ENCODE results near the gene MAJIN.
"Not testable (repeated sequence)": the region's sequence is repeated elsewhere in the genome, so short reads cannot be mapped to it uniquely, and the experiment has no call there.

Gene MAJIN

DNA sequence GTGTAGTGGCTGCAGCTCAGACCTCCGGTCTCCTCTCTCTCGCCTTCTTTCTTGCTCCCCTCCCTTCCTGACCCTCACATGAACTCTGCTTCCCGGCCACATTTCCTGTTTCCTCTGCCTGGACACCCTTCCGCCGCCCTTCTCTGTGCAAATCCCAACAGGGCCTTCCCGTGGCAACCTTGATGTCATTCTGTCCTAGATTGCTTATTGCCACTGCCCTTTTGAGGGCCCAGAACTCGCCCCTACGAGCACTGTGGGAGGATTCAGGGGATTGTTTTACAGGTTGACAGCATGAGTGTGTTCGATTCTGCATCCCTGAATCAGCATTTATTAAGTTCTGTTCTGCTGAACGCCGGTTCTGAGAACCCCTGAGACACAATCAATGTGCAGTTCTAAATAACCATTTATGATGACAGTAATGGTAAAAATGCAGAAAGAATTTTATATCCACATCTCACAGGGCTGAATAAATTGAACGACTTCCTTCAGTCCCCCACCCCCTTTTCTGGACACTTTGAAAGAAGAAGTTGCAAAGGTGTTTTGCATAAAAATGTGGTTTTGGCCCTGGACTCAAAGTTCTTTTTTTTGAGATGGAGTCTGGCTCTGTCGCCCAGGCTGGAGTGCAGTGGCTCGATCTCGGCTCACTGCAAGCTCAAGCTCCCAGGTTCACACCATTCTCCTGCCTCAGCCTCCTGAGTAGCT, 18.5 kb upstream of the MAJIN start:
- no peak for DNase-seq

DNA sequence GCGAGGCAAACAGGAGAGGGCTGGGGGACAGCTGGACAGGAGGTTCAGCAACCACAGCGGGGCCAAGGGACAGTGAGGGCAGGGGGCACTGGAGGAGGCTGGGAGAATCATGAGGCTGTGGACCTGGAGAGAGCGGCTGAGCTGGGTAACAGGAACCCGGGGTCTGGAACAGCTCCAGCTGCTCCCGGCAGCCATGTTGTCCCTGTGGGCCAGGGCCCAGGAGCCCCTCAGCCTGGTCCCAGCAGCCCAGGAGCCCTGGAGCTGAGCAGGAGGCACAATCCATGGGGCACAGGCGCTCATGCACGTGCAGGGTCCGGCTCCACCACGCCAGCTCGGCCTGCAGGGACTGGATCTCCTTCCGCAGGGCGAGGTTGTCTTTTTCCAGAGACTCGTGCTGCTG, 17.5 kb upstream of the MAJIN start:
- DNase-seq = no peak

DNA sequence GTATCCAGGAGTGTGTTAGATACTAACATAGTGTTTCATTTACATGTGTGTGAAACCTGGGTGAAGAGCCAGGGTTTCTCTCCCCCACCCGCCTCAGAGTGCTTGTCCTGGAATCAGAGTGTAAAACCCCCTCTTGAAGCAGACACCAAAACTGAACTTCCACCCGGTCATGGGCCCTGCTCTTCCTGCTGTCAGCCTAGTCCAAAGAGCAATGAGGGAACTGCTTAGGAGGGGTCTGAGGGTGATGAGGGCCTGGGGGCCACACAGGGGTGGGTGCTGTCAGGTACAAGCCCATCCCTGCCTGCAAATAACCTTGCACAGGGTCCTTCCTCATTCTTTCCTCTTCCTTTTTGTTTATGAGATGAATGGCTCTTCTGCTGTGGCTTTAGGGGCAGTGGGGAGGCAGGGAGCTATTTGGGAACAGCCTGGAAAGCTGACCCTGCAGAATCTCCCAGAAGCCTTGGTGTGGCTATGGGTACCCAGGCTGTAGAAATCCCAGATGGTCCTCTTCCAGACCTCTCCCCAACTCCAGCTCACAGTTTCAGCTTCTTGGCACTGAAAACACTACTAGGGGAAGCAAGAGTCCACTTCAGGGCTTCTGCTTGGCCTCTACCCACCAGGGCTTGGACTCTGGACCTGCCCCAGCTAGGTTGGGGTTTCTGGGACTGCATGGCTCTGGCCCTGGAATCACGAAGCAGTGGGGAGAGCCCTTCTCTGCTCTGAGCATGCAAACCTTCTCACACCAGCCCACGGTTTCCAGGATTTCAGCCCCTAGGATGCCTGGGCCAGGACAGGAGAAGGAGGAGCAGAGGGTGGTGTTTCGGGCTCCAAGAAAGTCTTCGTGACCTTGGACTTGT, 16.3 kb upstream of the MAJIN start:
- no peak for DNase-seq

DNA sequence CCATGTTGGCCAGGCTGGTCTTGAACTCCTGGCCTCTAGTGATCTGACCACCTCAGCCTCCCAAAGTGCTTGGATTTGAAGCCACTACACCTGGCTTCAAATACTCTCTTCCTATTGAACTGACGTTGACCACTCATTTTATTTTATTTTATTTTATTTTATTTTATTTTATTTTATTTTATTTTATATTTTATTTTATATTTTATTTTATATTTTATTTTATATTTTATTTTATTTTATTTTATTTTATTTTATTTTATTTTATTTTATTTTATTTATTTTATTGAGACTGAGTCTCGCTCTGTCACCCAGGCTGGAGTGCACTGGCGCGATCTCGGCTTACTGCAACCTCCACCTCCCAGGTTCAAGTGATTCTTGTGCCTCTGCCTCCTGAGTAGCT, 11.4 kb upstream of the MAJIN start:
- not testable (repeated sequence) for DNase-seq

DNA sequence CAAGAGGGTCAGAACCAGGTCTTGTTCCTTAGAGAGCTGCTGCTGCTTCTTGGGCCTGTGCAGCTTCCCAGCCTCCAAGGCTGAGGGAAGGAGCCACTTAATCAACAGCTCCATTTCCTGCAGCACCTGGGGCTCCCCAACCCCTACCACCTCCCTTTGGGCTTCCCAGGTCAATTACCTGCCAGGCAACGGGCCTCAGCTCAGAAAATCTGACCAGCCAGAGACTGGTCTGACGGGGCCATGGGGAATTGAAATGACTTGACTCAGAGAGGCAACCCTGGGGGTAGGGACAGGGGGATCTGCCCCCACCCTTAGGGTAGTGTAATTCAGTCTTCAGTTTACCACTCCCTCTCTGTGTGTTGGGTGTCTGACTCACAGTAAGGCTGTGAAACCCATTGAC, 4.7 kb upstream of the MAJIN start:
- no peak for DNase-seq

DNA sequence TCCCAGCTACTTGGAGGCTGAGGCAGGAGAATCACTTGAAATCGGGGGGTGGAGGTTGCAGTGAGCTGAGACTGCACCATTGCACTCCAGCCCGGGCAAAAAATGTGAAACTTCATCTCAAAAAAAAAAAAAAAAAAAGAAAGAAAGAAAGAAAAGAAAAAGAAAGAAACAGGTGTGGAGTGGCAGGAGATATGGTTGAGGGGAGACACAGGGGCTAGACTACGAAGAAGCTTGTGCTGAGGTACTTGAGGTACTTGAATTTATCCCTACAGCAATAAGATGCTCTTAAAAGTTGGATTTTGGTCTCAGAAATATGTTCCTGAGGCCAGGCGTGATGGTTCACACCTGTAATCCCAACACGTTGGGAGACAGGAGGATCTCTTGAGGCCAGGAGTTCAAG, 2.2 kb upstream of the MAJIN start:
- DNase-seq = no peak

DNA sequence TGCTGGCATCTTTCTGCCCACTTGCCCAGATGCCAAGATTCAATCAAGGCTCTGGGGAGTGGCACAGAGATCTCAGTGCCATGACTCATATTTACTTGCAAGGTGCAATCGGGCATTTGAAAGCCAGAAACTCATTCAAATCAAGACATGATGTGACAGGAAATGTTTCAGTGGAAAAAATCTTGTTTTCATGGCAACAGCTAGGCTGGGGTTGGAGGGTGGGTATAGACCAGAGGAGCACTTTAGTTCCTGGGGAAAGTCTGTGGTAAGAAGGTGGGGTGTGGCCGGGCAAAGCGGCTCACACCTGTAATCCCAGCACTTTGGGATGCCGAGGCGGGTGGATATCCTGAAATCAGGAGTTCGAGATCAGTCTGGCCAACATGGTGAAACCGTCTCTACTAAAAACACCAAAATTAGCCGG, 1.2 kb downstream of the MAJIN start:
- no peak for DNase-seq

DNA sequence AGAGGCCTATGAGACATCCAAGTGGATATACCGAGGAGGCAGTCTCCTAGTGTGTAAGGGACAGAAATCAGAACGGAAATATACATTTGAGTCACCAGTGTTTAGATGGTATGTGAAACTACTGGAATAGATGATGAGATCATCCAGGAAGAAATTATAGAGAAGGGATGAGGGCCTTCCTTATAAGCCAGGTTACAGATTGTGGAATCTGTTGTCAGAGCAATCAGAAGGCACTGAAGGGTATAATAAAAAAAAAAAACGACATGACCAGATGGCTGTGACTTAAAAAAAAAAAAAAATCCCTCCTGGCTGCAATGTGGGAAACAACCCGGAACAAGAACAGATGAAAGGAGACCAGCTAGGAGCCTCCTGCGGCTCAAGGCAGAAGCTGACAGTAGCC, 2.7 kb downstream of the MAJIN start:
- no peak for DNase-seq

DNA sequence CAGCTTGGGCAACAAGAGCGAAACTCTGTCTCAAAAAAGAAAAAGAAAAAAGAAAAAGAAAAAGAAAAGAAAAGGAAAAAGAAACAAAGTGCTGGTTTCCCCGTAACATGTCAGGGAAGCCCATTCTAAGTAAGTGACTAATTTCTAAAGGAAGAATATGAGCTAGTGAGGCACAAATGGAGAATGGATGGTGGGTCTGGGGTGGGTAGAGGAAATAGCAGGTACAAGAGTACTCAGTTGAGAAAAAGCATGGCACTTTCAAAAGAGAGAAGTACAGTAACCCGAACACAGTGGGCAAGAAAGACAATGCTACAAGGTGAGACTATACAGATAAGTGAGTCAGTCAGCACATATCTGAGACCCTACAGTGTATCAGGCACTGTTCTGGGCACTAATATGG, 4.5 kb downstream of the MAJIN start:
- no peak for DNase-seq

DNA sequence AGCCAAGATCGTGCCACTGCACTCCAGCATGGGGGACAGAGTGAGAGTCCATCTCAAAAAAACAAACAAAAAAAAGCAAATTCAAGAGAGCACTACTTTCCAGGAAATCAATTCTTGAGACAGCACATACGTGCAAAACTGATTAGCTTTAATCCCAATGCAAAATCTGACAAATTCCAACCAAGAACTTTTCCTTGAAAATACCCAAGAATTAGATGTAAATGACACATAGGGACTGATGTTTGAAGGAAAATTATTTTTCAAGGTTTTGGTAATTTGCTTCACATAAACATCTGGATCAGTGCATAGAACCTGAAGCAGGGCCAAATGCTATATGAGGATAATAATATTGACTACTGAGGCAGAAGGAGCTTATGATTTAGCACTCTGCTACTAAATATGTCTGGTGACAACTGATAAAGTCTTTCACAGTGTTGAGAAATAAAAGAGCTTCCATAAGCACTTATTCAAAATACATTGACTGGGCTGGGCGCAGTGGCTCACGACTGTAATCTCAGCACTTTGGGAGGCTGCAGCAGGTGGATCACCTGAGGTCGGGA, 8.8 kb downstream of the MAJIN start:
- DNase-seq = no peak

DNA sequence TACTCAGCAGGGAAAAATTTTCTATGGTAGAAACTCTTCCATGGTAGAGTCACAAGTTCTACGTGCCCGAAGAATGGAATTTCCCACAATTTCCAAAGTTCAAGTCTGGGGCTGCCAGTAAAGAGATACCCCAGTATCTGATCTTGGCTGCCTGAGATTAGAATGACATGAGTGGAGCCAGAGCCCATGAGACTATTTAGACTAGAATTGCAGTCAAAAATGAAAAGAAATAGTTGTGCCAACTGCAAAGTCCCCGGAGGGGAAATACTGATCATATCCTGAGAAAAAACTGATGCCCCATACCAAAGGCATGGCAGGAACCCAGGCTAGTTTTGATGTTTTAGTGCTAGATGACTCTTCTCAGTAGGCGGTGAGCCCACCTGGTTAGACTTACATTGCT, 11.2 kb downstream of the MAJIN start:
- no peak for DNase-seq

DNA sequence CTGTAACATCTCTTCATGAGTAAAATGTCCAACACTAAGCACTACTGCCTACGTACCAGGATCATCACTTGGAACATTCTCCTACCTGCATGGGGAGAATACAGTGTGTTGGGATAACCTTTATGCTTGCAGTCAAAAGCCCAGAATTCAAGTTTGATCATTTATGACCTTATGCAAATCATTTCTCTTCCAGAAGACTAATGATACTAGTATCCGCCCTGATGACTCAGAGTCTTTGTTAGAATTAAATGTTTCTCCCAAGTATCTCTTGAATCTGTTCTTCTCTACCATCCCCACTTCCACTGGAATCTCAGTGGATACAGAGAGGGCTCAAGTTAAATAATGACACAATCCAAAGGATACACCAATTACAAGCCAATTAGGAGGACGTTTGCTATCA, 12.4 kb downstream of the MAJIN start:
- peak; percentile 50 to 65 for DNase-seq

DNA sequence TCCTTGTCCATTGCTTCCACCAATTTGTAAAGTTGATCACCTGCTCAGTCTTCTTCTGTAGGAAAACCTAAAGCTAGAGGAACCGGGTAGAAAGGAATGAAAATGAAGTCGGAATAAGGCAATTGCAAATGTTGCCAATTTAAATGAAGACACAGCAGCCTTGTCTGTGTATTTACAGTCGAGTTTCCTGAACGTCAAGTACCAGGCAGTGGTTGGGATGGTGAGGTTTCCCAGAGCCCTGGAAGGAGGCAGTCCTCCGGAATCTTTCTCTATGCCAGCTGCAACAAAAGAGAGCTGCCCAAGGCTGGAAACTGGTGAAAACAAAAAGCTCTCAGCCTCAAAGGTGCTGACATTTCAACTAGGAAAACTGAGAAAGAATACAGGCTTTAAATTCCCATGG, 17.7 kb downstream of the MAJIN start:
- no peak for DNase-seq

DNA sequence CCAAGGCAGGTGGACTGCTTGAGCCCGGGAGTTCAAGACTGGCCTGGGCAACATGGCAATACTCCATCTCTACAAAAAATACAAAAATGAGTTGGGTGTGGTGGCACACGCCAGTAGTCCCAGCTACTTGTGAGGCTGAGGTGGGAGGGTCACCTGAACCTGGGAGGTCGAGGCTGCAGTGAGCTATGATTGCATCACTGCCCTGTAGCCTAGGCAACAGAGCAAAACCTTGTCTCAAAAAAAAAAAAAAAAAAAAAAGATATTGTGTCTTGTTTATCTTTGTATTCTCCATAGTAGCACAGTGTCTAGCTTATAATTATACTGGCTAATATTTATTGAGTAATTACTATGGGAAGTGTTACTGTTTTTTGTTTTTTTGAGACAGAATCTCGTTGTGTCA, 20.4 kb downstream of the MAJIN start:
- no peak for DNase-seq

DNA sequence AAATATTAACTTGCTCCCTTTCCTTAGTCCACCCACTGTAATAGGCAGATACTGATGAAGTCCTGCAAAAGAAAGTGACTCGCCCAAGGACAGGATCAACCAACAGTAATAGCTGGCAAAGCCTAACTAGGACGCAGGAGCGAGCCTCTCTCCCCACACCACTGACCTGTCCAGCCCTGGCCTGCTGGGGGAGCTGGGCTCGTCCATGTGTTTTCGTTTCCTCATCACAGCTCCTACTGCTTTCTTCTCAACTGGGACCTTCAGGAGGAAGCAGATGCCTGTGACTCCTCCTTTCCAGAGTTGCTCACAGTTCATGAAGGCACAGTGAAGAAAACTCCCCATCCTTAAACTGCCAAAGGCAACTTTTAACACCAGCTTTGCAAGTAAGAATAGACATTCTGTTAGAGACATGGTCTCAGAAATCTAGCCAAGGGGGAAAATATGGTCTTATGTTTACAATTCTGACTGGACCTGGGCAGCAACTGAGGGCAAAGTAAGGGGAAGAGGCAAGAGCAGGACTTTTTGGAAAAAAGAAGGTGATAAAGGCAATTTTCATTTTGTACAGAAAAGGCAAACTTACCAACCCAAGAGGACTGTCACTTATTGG, 24.6 kb downstream of the MAJIN start:
- DNase-seq = no peak

DNA sequence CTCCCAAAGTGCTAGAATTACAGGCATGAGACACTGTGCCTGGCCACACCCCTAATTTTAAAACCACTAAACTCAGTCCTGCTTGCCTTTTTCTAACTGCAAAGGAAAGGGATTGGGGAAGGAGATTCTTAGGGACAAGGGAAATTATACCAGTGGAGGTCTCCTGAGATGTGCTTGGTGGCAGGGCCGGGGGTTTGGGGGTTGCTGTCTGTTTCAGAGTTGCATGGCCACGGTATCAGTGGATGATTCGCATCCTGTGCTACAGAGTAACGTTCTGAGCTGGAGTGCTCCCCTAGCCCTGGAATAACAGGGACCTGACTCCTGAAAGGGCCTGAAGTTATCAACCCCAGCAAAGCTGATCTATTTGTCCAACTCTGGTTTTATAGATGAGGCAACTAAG, 35.4 kb downstream of the MAJIN start:
- no peak for DNase-seq

DNA sequence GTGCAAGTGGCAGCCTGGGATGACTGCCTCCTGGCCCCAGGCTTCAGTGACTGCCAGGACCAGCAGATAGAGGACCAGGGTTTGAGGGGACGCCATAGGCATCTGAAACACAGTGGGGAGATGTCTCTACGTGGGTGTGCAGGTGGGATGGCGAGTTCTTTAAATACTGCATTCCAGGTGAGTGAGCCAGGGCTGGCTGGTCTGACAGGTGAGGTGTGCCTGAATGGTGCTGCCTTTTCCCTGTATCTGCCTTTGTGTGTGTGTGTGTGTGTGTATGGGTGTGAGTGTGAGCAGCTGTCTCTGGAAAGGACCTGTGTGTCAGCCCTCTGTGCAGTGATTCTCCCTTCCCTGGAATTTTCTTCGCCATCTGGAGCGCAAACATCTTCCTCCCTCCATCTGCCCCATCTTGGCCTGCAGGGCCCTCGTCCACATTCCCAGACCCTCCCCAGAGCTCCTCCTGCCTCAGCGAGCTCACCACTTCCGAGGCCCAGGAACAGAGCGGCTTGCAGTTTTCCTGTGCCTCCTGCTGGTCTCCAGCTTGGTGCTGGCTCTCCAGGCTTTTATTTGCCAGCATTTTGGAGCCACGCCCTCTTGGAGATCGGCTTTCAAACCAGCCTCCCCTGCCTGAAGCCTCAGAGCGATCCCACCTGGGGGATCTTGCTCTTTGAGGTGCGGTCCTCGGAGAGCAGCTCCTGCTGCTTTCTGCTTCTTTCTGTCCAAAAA, 36.4 kb downstream of the MAJIN start, which contains the start of gene GPHA2:
GPHA2 (minus strand) TSS at position 535 of the 723 bp plus-strand sequence; CDS start at position 102, 433 bp downstream.
- DNase-seq = peak; percentile 51 to 67

DNA sequence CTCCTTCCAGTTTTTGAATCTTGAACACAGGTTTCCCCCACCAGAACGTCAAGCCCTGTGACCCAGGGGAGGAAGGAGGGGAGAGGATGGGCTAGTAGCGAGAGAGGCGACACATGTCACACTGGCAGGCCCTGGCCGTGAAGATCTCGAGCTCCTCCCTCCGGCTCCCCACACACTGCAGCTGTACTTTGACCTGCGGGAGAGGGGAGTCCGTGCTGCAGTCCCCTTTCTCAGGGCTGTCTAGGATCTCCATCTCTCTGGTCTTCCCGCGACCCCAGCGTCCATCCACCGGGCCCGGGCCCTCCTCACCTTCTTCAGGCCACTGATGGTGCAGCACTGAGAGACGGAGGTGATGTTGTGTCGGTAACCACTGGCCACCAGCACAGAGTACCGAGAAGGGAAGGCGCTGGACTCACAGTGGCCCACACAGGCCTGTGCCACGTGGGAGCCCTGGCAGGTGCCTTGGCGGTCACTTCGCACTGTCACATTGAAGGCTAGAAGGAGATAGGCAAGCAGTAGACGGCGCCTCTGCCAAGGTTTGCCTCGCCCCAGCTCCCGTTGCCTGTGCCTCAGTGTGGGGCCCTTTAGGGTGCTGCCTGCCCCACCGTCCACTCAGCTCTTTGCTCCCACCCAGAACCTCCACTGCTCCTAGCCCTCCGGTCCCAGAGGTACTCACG, 37.1 kb downstream of the MAJIN start:
- DNase-seq = peak in 1 of 2 experiments; percentile 38

DNA sequence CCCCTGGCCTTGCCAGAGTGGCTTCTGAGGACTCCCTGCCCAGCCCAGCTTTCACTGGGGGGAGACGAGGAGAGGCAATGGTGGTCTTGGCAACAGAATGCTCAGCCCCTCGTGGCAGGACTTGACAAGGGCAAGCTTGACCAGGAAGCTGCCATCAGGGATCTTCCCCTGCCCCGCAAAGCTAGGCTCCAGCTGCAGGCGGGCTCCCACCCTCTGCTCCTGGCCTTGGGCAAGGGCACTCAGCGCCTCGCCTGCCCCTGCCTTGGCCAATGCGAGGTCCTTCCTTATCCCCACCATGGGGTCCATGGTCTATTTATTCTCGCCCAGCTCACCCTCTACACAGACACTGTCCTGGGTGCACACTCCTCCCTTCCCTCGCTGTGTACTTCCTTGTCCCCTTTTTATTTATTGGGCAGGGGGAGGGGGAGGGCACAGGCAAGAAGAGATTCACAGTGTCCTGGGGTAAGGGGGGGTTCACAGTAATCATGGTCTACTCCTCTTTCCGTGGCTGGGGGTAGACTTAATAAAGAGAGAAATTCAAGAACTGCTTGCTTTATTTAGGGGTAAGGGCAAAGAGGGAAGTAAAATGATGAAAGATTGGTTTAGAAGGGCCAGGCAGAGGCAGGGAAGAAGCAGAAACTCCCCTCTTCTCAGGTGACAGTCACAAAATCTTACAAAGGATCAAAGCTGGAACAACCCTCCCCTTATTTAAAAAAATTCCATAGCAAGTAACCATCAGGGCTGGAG, 37.8 kb downstream of the MAJIN start:
- no peak for DNase-seq

DNA sequence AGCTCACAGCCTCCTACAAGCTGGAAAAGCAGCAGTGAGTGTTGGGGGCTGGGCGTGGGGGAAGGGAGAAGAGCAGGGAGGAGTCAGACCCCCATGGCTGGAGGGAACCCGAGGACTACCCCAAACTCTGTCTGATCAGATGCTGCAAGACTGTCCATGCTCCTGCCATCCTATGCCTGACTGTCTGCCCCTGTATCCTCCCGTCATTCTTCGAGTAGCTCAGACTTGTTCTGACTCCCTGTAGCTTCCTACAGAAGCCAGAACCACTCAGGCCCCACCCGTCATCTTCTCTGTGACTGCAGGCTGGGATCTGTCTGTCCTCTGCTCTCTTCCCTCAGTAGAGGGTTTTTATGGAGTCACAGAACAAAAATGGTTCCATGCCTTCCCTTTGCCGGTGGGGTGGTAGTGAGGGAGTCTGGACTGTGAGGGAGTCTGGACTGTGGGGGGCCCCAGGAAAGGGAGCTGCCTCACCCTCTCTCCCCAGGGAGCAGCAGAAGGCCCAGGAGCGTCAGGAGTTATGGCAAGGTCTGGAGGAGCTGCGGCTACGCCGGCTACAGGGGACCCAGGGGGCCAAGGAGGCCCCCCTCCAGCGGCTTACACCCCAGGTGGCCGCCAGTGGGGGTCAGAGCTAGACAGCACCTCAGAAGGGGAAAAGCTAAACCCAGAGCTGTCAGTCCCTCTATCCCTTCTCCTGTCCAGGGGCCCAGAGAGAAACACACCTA, 38.5 kb downstream of the MAJIN start:
- DNase-seq = no peak

DNA sequence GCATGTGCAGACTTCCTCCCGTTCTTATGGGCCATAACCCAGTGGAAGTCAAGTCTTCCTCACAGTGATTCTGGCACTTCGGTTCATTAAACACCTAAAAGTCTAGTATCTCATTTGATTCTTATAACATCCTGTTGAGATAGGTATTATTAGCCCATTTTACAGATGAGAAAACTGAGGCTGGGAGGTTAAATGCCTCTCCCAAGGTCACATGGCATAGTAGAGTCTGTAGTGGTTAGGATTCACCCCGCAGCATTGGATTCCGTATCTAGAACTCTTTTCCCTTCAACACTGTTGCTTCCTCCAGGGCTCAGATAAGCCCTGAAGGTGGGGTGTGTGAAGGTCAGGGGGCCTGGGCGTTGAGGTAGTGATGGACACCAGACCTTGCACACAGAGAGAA, 39.6 kb downstream of the MAJIN start:
- DNase-seq = no peak

Measured in NCI-H526 (cell line).